ENCODE measurements around the gene PAQR3. TPM values are rescaled to one million over a fixed set of nuclear protein-coding genes. Genes with fewer than 3 reads are reported as not detected.
A peak's percentile ranks its signal among the peaks of the same experiment; 100 is the strongest.
"Not testable (repeated sequence)": the region's sequence is repeated elsewhere in the genome, so short reads cannot be mapped to it uniquely, and the experiment has no call there.

Gene PAQR3
- total and polyA plus RNA-seq, 12 donors: 3.6 to 10.6 (median 7.9) TPM

DNA sequence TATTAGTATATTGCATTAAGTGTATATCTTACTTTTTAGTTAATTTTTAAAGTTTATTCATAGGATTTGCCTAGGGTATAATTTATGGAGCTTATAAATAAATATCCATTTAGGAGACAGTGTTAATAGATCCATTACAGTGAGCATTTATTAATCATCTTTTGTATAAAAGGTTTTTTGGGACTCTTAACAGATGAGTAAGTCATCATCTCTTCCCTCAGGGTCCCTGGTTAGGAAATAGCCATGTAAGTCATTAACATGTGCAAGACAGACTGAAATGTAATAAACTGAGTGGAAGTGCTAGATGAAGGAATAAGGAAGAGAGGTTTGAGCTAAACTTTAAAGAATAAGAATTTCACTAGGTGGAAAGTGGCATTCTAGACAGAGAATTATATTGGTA, 69.2 kb downstream of the PAQR3 start:
- TF ChIP-seq, protein P1, sequence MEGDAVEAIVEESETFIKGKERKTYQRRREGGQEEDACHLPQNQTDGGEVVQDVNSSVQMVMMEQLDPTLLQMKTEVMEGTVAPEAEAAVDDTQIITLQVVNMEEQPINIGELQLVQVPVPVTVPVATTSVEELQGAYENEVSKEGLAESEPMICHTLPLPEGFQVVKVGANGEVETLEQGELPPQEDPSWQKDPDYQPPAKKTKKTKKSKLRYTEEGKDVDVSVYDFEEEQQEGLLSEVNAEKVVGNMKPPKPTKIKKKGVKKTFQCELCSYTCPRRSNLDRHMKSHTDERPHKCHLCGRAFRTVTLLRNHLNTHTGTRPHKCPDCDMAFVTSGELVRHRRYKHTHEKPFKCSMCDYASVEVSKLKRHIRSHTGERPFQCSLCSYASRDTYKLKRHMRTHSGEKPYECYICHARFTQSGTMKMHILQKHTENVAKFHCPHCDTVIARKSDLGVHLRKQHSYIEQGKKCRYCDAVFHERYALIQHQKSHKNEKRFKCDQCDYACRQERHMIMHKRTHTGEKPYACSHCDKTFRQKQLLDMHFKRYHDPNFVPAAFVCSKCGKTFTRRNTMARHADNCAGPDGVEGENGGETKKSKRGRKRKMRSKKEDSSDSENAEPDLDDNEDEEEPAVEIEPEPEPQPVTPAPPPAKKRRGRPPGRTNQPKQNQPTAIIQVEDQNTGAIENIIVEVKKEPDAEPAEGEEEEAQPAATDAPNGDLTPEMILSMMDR (IDR thresholded peaks at IDR 0.05): no peak
- Histone ChIP-seq H3K4me3 (no peak overlapping the region), H3K36me3 (peaks cover 0 to 97% (median 34%) of the 10 kb centered on the region in 9 donors), H3K9me3 (no peaks in the 10 kb centered on the region), H3K4me1 (no peaks in the 10 kb centered on the region), H3K27ac (no peak overlapping the region), H3K27me3 (no peaks in the 10 kb centered on the region)
- ATAC-seq: no peak
- intact Hi-C loops (cut with DNase I): loop anchor here in 1 of 10 donors (10.0 kb wide), 1 partner anchor 915 kb away; no protein-coding TSS in a partner anchor
- no peak for DNase-seq

DNA sequence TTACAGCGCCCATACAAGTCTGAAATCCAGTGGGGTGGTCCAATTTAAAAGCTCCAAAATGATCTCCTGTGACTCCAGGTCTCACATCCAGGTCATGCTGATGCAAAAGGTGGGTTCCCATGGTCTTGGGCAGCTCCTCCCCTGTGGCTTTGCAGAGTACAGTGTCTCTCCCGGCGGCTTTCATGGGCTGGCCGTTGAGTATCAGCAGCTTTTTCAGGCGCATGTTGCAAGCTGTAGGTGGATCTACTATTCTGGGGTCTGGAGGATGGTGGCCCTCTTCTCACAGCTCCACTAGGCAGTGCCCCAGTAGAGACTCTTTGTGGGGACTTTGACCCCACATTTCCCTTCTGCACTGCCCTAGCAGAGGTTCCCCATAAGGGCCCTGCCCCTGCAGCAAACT, 70.5 kb downstream of the PAQR3 start:
- not testable (repeated sequence) for H3K4me3 ChIP-seq, H3K9me3 ChIP-seq, H3K27ac ChIP-seq, H3K4me1 ChIP-seq, H3K27me3 ChIP-seq, DNase-seq, ATAC-seq
- WGBS, 2 donors: 93 to 95% methylated on average over 5 of the region's 5 CpGs
- H3K36me3 ChIP-seq: peaks cover 0 to 91% (median 33%) of the 10 kb centered on the region in 9 donors
- intact Hi-C loops (cut with DNase I): loop anchor here in 7 of 10 donors (10.0 kb wide), 4 partner anchors 224 to 914 kb away; no protein-coding TSS in a partner anchor

DNA sequence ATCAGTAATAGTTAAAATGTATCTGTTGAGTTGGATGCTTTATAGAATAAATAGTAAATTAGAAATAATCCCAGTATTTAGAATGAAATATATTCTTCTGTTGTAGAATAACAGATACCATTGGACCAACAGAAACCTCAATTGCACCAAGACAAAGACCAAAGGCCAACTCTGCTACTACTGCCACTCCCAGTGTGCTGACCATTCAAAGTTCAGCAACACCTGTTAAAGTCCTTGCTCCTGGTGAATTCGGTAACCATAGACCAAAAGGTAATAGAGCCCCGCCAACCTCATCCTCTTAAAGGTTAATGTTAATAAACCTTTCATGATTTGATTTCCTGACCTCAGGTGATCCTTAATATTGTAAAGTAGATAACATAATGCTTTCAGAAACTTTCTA, 73.8 kb downstream of the PAQR3 start:
- TF ChIP-seq, protein P1 (IDR thresholded peaks at IDR 0.05): no peak
- no peaks in the 10 kb centered on the region for H3K9me3 ChIP-seq
- H3K36me3 ChIP-seq: peaks cover 0 to 78% (median 16%) of the 10 kb centered on the region in 9 donors
- ATAC-seq: no peak
- H3K27ac ChIP-seq: no peak overlapping the region
- H3K4me3 ChIP-seq: no peak overlapping the region
- H3K4me1 ChIP-seq: peaks cover 0 to 6% (median 0%) of the 10 kb centered on the region in 9 donors
- WGBS, 2 donors: 93 to 94% methylated on average over 2 of the region's 2 CpGs
- no peaks in the 10 kb centered on the region for H3K27me3 ChIP-seq
- DNase-seq: no peak
- intact Hi-C loops (cut with DNase I): loop anchor here in 8 of 10 donors (2.0 to 10.0 kb wide), 6 partner anchors 221 to 911 kb away; no protein-coding TSS in a partner anchor

DNA sequence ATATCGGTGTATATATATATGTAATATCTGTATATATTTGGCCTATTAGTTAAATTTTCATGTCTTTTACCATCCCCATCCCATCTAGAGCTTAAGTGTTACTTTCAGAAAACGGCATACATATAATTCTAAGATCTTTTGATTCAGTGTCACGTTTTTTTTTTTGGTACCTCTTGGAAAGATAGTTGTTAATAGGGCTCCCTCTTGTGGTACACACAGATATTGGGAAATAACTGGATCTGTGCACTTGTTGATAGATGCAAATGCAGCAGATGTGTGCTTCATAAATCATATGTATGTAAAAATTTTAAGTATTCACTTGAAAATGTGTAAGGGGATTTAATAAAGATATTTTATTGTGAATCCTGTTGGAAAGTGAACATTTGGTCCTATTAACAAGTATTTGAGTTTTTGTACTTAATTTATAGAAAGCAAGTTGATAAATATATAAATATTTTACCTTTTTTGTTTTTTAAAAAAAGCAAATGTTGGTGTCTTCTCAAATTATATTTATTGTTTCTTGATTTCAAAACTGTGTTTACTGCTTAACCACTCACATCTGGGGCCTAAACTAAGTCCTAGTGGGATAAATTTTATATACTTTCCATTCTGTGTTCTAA, 74.7 kb downstream of the PAQR3 start:
- intact Hi-C loops (cut with DNase I): loop anchor here in 9 of 10 donors (2.0 to 10.0 kb wide), 10 partner anchors 87 to 910 kb away; partner anchors contain the start of gene BMP2K (in 6 of the 9)
- H3K4me1 ChIP-seq: peaks cover 0 to 6% (median 0%) of the 10 kb centered on the region in 9 donors
- H3K4me3 ChIP-seq: no peak overlapping the region
- no peaks in the 10 kb centered on the region for H3K9me3 ChIP-seq
- DNase-seq: peak in 1 of 2 donors; percentile 54
- no peaks in the 10 kb centered on the region for H3K27me3 ChIP-seq
- 33% methylated on average over 3 of the region's 3 CpGs for WGBS, 2 donors
- no peak overlapping the region for H3K27ac ChIP-seq
- TF ChIP-seq, protein P1 (IDR thresholded peaks at IDR 0.05): peak; percentile 46 to 93 (median 85)
- peak in 6 of 8 donors; percentile 47 to 68 (median 61) for ATAC-seq
- H3K36me3 ChIP-seq: peaks cover 0 to 81% (median 16%) of the 10 kb centered on the region in 9 donors

DNA sequence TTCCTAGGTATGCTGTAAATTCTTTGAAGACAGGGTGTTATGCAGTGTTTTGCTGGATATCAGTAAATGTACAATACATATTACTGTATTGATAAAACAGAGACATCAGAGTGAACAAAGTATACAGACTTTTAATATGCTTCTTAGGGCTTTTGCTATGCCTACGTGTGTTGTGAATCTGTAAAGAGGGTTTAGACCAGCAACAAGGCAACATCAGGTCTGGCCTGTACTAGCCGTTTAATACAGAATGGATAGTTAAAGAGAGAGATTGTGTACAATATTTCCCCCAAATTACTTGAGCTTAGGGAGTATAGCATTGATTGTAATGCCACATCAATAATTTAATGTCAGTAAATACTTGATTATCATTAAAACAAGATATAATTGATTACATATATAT, 75.2 kb downstream of the PAQR3 start:
- TF ChIP-seq, protein P1 (IDR thresholded peaks at IDR 0.05): no peak
- H3K4me1 ChIP-seq: peaks cover 0 to 6% (median 0%) of the 10 kb centered on the region in 9 donors
- ATAC-seq (peak in 2 of 8 donors; percentile 16 to 21), DNase-seq (no peak)
- H3K27ac ChIP-seq: no peak overlapping the region
- H3K36me3 ChIP-seq: peaks cover 0 to 81% (median 16%) of the 10 kb centered on the region in 9 donors
- no peak overlapping the region for H3K4me3 ChIP-seq
- intact Hi-C loops (cut with DNase I): loop anchor here (2.0 to 10.0 kb wide), 10 partner anchors 87 to 909 kb away; partner anchors contain the start of gene BMP2K (in 6 of the 10)
- no peaks in the 10 kb centered on the region for H3K27me3 ChIP-seq
- WGBS, 2 donors: 65 to 71% methylated on average over 2 of the region's 2 CpGs
- no peaks in the 10 kb centered on the region for H3K9me3 ChIP-seq
